ENCODE measurements around the gene ATXN3L.

ATXN3L gene

GRCh38 chrX:13268874-13269273 is 51.0 kb downstream of the ATXN3L start:
- no peak for DNase-seq (ENCODE audit: low read depth, low spot score)

Data from iPS DF 19.7 (cell line).